Activated naive CD4-positive, alpha-beta T cell treated with anti-CD3 and anti-CD28 coated beads, Interleukin-2, amount 50 U/mL, for 24 hours (primary cell): ENCODE data around the gene UBE2M.
"Not testable (repeated sequence)": the region's sequence is repeated elsewhere in the genome, so short reads cannot be mapped to it uniquely, and the experiment has no call there.

Experiments
- H3K27ac Mint-ChIP-seq: one replicate; pipeline ENCODE4 v1.8.0; 2021; ENCODE audit warnings: mild to moderate bottlenecking, mixed read lengths
- H3K27me3 Mint-ChIP-seq: one replicate; pipeline ENCODE4 v1.8.0; 2021; ENCODE audit warnings: mixed read lengths
- H3K36me3 Mint-ChIP-seq: one replicate; pipeline ENCODE4 v1.8.0; 2021; ENCODE audit warnings: mixed read lengths
- H3K4me1 Mint-ChIP-seq: one replicate; pipeline ENCODE4 v1.8.0; 2021; ENCODE audit warnings: mixed read lengths
- H3K4me3 Mint-ChIP-seq: one replicate; pipeline ENCODE4 v1.8.0; 2021; ENCODE audit warnings: mild to moderate bottlenecking, mixed read lengths
- H3K9me3 Mint-ChIP-seq: one replicate; pipeline ENCODE4 v1.8.0; 2021; ENCODE audit warnings: mixed read lengths

Gene UBE2M

GRCh38 chr19:58551577-58552471 lies 6.6 kb downstream of the UBE2M start:
- H3K9me3 Mint-ChIP-seq = no peaks in the 10 kb centered on the region
- no peak overlapping the region for H3K27ac Mint-ChIP-seq
- peaks cover 36% of the 10 kb centered on the region for H3K4me1 Mint-ChIP-seq
- H3K36me3 Mint-ChIP-seq = peaks cover 23% of the 10 kb centered on the region
- H3K4me3 Mint-ChIP-seq = no peak overlapping the region
- no peaks in the 10 kb centered on the region for H3K27me3 Mint-ChIP-seq

GRCh38 chr19:58551123-58551497 lies 7.3 kb downstream of the UBE2M start:
- Mint-ChIP-seq H3K36me3 (peaks cover 24% of the 10 kb centered on the region), H3K27ac (no peak overlapping the region), H3K4me3 (no peak overlapping the region), H3K9me3 (no peaks in the 10 kb centered on the region), H3K4me1 (peaks cover 36% of the 10 kb centered on the region), H3K27me3 (no peaks in the 10 kb centered on the region)

- no peak overlapping the region for H3K4me3 Mint-ChIP-seq
- peaks cover 40% of the 10 kb centered on the region for H3K4me1 Mint-ChIP-seq
- H3K9me3 Mint-ChIP-seq = no peaks in the 10 kb centered on the region
- H3K36me3 Mint-ChIP-seq = peaks cover 29% of the 10 kb centered on the region
- no peaks in the 10 kb centered on the region for H3K27me3 Mint-ChIP-seq
- H3K27ac Mint-ChIP-seq = peak overlapping the region; percentile 35
These were observed 7.9 kb downstream of the UBE2M start for GRCh38 chr19:58550362-58551122.

- Mint-ChIP-seq H3K36me3 (peaks cover 33% of the 10 kb centered on the region), H3K27ac (peak overlapping the region; percentile 90)
These were observed 8.6 kb downstream of the UBE2M start for GRCh38 chr19:58549664-58550361.

GRCh38 chr19:58548859-58549663 lies 9.3 kb downstream of the UBE2M start:
- H3K4me3 Mint-ChIP-seq = no peak overlapping the region
- H3K36me3 Mint-ChIP-seq = peaks cover 33% of the 10 kb centered on the region
- no peaks in the 10 kb centered on the region for H3K27me3 Mint-ChIP-seq
- H3K9me3 Mint-ChIP-seq = no peaks in the 10 kb centered on the region
- peaks cover 33% of the 10 kb centered on the region for H3K4me1 Mint-ChIP-seq
- peak overlapping the region; percentile 90 for H3K27ac Mint-ChIP-seq

More at GRCh38 chr19:58549664-58550361, 8.6 kb downstream of the UBE2M start:
- no peak overlapping the region for H3K4me3 Mint-ChIP-seq
- H3K4me1 Mint-ChIP-seq = peaks cover 34% of the 10 kb centered on the region
- no peaks in the 10 kb centered on the region for H3K27me3 Mint-ChIP-seq
- H3K9me3 Mint-ChIP-seq = no peaks in the 10 kb centered on the region

- H3K4me3 Mint-ChIP-seq = peak overlapping the region; percentile 96
- H3K36me3 Mint-ChIP-seq = peaks cover 26% of the 10 kb centered on the region
These were observed 10.8 kb downstream of the UBE2M start for GRCh38 chr19:58547323-58548312.

GRCh38 chr19:58546019-58546530 lies 12.3 kb downstream of the UBE2M start:
- H3K4me3 Mint-ChIP-seq = peak overlapping the region; percentile 96
- peaks cover 23% of the 10 kb centered on the region for H3K36me3 Mint-ChIP-seq
- no peaks in the 10 kb centered on the region for H3K27me3 Mint-ChIP-seq
- H3K4me1 Mint-ChIP-seq = peaks cover 26% of the 10 kb centered on the region
- no peaks in the 10 kb centered on the region for H3K9me3 Mint-ChIP-seq
- H3K27ac Mint-ChIP-seq = peak overlapping the region; percentile 95

More at GRCh38 chr19:58547323-58548312, 10.8 kb downstream of the UBE2M start:
- Mint-ChIP-seq H3K27ac (peak overlapping the region; percentile 36), H3K27me3 (no peaks in the 10 kb centered on the region), H3K4me1 (peaks cover 29% of the 10 kb centered on the region), H3K9me3 (no peaks in the 10 kb centered on the region)

GRCh38 chr19:58545286-58546018 lies 13.0 kb downstream of the UBE2M start:
- peaks cover 26% of the 10 kb centered on the region for H3K4me1 Mint-ChIP-seq
- peak overlapping the region; percentile 95 for H3K27ac Mint-ChIP-seq
- H3K4me3 Mint-ChIP-seq = peak overlapping the region; percentile 96
- H3K36me3 Mint-ChIP-seq = peaks cover 22% of the 10 kb centered on the region
- no peaks in the 10 kb centered on the region for H3K9me3 Mint-ChIP-seq
- no peaks in the 10 kb centered on the region for H3K27me3 Mint-ChIP-seq

GRCh38 chr19:58544591-58545285 lies 13.7 kb downstream of the UBE2M start:
- Mint-ChIP-seq H3K27ac (peak overlapping the region; percentile 95), H3K36me3 (peaks cover 20% of the 10 kb centered on the region), H3K4me3 (peak overlapping the region; percentile 96), H3K9me3 (no peaks in the 10 kb centered on the region), H3K4me1 (peaks cover 26% of the 10 kb centered on the region), H3K27me3 (no peaks in the 10 kb centered on the region)

GRCh38 chr19:58543826-58544590 lies 14.4 kb downstream of the UBE2M start, which contains the start of gene TRIM28:
TRIM28 (plus strand) TSS chr19:58544064; CDS start chr19:58544758, 694 bp downstream.
- H3K9me3 Mint-ChIP-seq = no peaks in the 10 kb centered on the region
- H3K27me3 Mint-ChIP-seq = peaks cover 2% of the 10 kb centered on the region
- peaks cover 20% of the 10 kb centered on the region for H3K36me3 Mint-ChIP-seq
- peaks cover 26% of the 10 kb centered on the region for H3K4me1 Mint-ChIP-seq
- H3K4me3 Mint-ChIP-seq = peak within 1 kb of the TSS; percentile 96
- peak within 1 kb of the TSS; percentile 99 for H3K27ac Mint-ChIP-seq

GRCh38 chr19:58542641-58543372 lies 15.6 kb downstream of the UBE2M start:
- H3K9me3 Mint-ChIP-seq, H3K27me3 Mint-ChIP-seq: not testable (repeated sequence)
- peak overlapping the region; percentile 36 for H3K4me3 Mint-ChIP-seq
- H3K4me1 Mint-ChIP-seq = peaks cover 25% of the 10 kb centered on the region
- peak overlapping the region; percentile 62 for H3K27ac Mint-ChIP-seq
- peaks cover 17% of the 10 kb centered on the region for H3K36me3 Mint-ChIP-seq

- H3K27ac Mint-ChIP-seq, H3K9me3 Mint-ChIP-seq, H3K36me3 Mint-ChIP-seq, H3K27me3 Mint-ChIP-seq: not testable (repeated sequence)
- peak overlapping the region; percentile 19 for H3K4me3 Mint-ChIP-seq
- peaks cover 11% of the 10 kb centered on the region for H3K4me1 Mint-ChIP-seq
These were observed 19.2 kb downstream of the UBE2M start for GRCh38 chr19:58539169-58539559.
